HepG2 (cell line): Measurements from ENCODE around the gene LOXL3. TPM values are rescaled to one million over a fixed set of nuclear protein-coding genes. Genes with fewer than 3 reads are reported as not detected.

Source experiments
- ARID2 ChIP-seq: sonication (generic); formaldehyde crosslinking; IDR thresholded peaks from 2 replicates; pipeline ENCODE4 v1.8.1; 2022; ENCODE audit warnings: mild to moderate bottlenecking, missing genetic modification reagents, borderline replicate concordance
- CREM ChIP-seq, 2 experiments: sonication (generic) in 1 of 2; formaldehyde crosslinking in 1 of 2; IDR thresholded peaks; 2 replicates each; pipeline versions ENCODE4 v1.4.0 to v1.6.1; 2016 to 2020; ENCODE audit warnings: antibody characterized with exemption in 1 of 2, mild to moderate bottlenecking in 1 of 2, missing genetic modification reagents in 1 of 2
- FOXP1 ChIP-seq, 2 experiments: fragments of 450-650 bp in 1 of 2; IDR thresholded peaks; 2 replicates each; pipeline ENCODE4 v1.6.1; 2017 to 2018; ENCODE audit warnings: antibody characterized with exemption in 1 of 2
- HHEX ChIP-seq: IDR thresholded peaks from 2 replicates; pipeline ENCODE4 v1.6.1; 2016; ENCODE audit warnings: control low read depth
- HOXA5 ChIP-seq: sonication (generic); formaldehyde crosslinking; IDR thresholded peaks from 2 replicates; pipeline ENCODE4 v1.4.0; 2020; ENCODE audit warnings: missing genetic modification reagents
- KDM5A ChIP-seq: fragments of 200-600 bp; sonication (generic); IDR thresholded peaks from 2 replicates; pipeline ENCODE4 v1.7.0; 2018; ENCODE audit warnings: antibody characterized with exemption, mild to moderate bottlenecking, low read length, borderline replicate concordance
- KLF15 ChIP-seq: sonication (generic); formaldehyde crosslinking; IDR thresholded peaks from 2 replicates; pipeline ENCODE4 v1.8.1; 2023; ENCODE audit warnings: borderline replicate concordance, mild to moderate bottlenecking, inconsistent platforms, missing genetic modification reagents, mixed read lengths
- MAF1 ChIP-seq: sonication (generic); formaldehyde crosslinking; IDR thresholded peaks from 2 replicates; pipeline ENCODE4 v1.5.0; 2020; ENCODE audit warnings: missing genetic modification reagents, borderline replicate concordance
- MIER3 ChIP-seq: IDR thresholded peaks from 2 replicates; pipeline ENCODE4 v1.6.1; 2016; ENCODE audit warnings: missing compliant biosample characterization, borderline replicate concordance
- MTA1 ChIP-seq: sonication (generic); formaldehyde crosslinking; IDR thresholded peaks from 2 replicates; pipeline ENCODE4 v1.4.0; 2020; ENCODE audit warnings: missing genetic modification reagents, mild to moderate bottlenecking, borderline replicate concordance
- MTA3 ChIP-seq: sonication (generic); formaldehyde crosslinking; IDR thresholded peaks from 2 replicates; pipeline ENCODE4 v1.4.0; 2020; ENCODE audit warnings: missing genetic modification reagents
- MZF1 ChIP-seq: sonication (generic); formaldehyde crosslinking; IDR thresholded peaks from 2 replicates; pipeline ENCODE4 v1.8.1; 2023; ENCODE audit warnings: mild to moderate bottlenecking, missing genetic modification reagents, borderline replicate concordance
- NFYC ChIP-seq: IDR thresholded peaks from 2 replicates; pipeline ENCODE4 v1.6.1; 2016; ENCODE audit warnings: missing genetic modification reagents, missing compliant biosample characterization
- NKX3-1 ChIP-seq: sonication (generic); formaldehyde crosslinking; IDR thresholded peaks from 2 replicates; pipeline ENCODE4 v1.5.0; 2020; ENCODE audit warnings: missing genetic modification reagents
- PHF5A ChIP-seq: IDR thresholded peaks from one replicate; pipeline ENCODE4 v1.6.1; 2018; ENCODE audit warnings: low read depth, missing genetic modification reagents; ENCODE audit not compliant: unreplicated experiment
- RAD21 ChIP-seq: fragments of 450-650 bp; formaldehyde crosslinking; IDR thresholded peaks from 2 replicates; pipeline ENCODE4 v1.5.0; 2020; ENCODE audit warnings: mild to moderate bottlenecking
- TEAD2 ChIP-seq: sonication (generic); formaldehyde crosslinking; IDR thresholded peaks from 2 replicates; pipeline ENCODE4 v1.9.0; 2021; ENCODE audit warnings: missing genetic modification reagents
- ZNF205 ChIP-seq: IDR thresholded peaks from 2 replicates; pipeline ENCODE4 v1.6.1; 2018; ENCODE audit warnings: missing biosample characterization, missing genetic modification reagents
- ZNF382 ChIP-seq: sonication (generic); formaldehyde crosslinking; IDR thresholded peaks from 2 replicates; pipeline ENCODE4 v1.5.0; 2020; ENCODE audit warnings: missing genetic modification reagents, mild to moderate bottlenecking, borderline replicate concordance
- ZNF468 ChIP-seq: sonication (generic); formaldehyde crosslinking; IDR thresholded peaks from 2 replicates; pipeline ENCODE4 v1.8.0; 2022; ENCODE audit warnings: mild to moderate bottlenecking, moderate library complexity, missing genetic modification reagents
- ZNF660 ChIP-seq: sonication (generic); formaldehyde crosslinking; IDR thresholded peaks from 2 replicates; pipeline ENCODE4 v1.5.1; 2020; ENCODE audit warnings: mild to moderate bottlenecking, low read depth, missing genetic modification reagents, borderline replicate concordance
- ZNF749 ChIP-seq: sonication (generic); formaldehyde crosslinking; IDR thresholded peaks from 2 replicates; pipeline ENCODE4 v1.8.0; 2022; ENCODE audit warnings: mild to moderate bottlenecking, missing genetic modification reagents, moderate library complexity, borderline replicate concordance
- ZNF766 ChIP-seq: sonication (generic); formaldehyde crosslinking; IDR thresholded peaks from 2 replicates; pipeline ENCODE4 v1.5.0; 2020; ENCODE audit warnings: missing genetic modification reagents, borderline replicate concordance
- ZNF781 ChIP-seq: sonication (generic); formaldehyde crosslinking; IDR thresholded peaks from 2 replicates; pipeline ENCODE4 v1.5.1; 2020; ENCODE audit warnings: borderline replicate concordance, mild to moderate bottlenecking, missing genetic modification reagents; ENCODE audit errors: not compliant biosample characterization
- polyA plus RNA-seq, 8 experiments: library from polyadenylated mRNA; depleted of rRNA in 3 of 8; stranded (reverse) in 7 of 8; unstranded in 1 of 8; fragments of >200 nt; fragmentation: Illumina TruSeq in 4 of 8; extraction: Trizol in 4 of 8; gene quantifications; 2 replicates each; pipeline versions ENCODE4 v1.2.1 to v1.2.3, GENCODE V29; 2011 to 2016; ENCODE audit warnings: low read depth in 4 of 8, missing spikeins in 1 of 8, mixed read lengths in 1 of 8; ENCODE audit not compliant: insufficient read depth in 1 of 8
- total RNA-seq, 5 experiments: library from RNA; depleted of rRNA; stranded (reverse); fragments of >200 nt; fragmentation: Illumina TruSeq; extraction: Trizol; gene quantifications; 2 replicates each; pipeline ENCODE4 v1.2.3, GENCODE V29; 2016; ENCODE audit warnings: low read depth in 1 of 5
- TF ChIP-seq, protein P1 (sequence below): sonication (generic); formaldehyde crosslinking; IDR thresholded peaks from 2 replicates; pipeline ENCODE4; 2020; ENCODE audit warnings: missing genetic modification reagents, mild to moderate bottlenecking, borderline replicate concordance
- TF ChIP-seq, protein P2 (sequence below): sonication (generic); formaldehyde crosslinking; IDR thresholded peaks from 2 replicates; pipeline ENCODE4 v1.5.1; 2020; ENCODE audit warnings: mild to moderate bottlenecking, moderate library complexity, missing genetic modification reagents

Gene LOXL3
- total and polyA plus RNA-seq, 2 of the 13 experiments (the other 11 are each of a cell fraction or from before 2014, with no cell fraction given): 0.55 to 6.5 TPM

DNA sequence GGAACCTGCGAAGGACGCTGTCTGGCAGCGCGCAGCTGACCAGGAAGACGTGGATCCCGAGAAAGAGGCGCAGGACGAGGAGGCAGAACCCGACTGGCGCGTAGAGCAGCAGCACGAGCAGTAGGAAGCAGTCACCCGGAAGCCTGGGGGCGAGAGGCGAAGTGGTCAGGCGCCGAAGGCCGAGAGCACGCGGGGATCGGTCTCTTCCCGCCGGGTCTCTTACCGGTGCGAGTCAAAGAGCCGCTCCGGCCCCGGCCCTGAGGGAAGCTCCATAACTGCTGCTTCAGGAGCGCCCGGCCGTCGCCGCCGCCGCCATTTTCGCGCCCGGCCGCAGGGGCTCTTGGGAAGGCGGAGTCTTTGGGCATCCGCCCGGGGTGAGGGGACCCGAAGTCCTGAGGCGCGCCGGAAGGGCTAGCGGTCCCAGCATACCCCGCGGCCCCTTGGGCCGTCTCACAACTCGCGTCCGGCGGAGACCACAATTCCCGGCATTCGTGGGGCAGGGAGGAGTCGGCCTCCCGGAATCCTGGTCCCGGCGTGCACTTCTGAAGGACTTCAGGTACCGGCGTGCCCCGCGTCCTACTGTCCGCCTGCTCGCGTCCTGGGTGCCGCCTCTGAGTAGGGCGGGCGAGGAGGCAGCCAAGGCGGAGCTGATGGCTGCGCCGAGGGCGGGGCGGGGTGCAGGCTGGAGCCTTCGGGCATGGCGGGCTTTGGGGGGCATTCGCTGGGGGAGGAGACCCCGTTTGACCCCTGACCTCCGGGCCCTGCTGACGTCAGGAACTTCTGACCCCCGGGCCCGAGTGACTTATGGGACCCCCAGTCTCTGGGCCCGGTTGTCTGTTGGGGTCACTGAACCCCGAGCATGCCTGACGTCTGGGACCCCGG lies 24.1 kb downstream of the LOXL3 start, which contains the start of the genes AUP1 and HTRA2 (continued):
- no peak; the same call in 1 of the 2 replicates for TF ChIP-seq ZNF205 (CRISPR knock-in tag)
- TF ChIP-seq, protein P1, sequence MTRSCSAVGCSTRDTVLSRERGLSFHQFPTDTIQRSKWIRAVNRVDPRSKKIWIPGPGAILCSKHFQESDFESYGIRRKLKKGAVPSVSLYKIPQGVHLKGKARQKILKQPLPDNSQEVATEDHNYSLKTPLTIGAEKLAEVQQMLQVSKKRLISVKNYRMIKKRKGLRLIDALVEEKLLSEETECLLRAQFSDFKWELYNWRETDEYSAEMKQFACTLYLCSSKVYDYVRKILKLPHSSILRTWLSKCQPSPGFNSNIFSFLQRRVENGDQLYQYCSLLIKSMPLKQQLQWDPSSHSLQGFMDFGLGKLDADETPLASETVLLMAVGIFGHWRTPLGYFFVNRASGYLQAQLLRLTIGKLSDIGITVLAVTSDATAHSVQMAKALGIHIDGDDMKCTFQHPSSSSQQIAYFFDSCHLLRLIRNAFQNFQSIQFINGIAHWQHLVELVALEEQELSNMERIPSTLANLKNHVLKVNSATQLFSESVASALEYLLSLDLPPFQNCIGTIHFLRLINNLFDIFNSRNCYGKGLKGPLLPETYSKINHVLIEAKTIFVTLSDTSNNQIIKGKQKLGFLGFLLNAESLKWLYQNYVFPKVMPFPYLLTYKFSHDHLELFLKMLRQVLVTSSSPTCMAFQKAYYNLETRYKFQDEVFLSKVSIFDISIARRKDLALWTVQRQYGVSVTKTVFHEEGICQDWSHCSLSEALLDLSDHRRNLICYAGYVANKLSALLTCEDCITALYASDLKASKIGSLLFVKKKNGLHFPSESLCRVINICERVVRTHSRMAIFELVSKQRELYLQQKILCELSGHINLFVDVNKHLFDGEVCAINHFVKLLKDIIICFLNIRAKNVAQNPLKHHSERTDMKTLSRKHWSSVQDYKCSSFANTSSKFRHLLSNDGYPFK: peak; percentile 86; the same call in 1 of the 2 replicates
- no peak for TF ChIP-seq ZNF468 (CRISPR knock-in tag)
- TF ChIP-seq NKX3-1: 0 out of 2 replicates have a peak, but pooled peaks have one; percentile 31
- no peak for TF ChIP-seq PHF5A (CRISPR knock-in tag)
- TF ChIP-seq ZNF382 (CRISPR knock-in tag): no peak
- TF ChIP-seq CREM (IDR thresholded peaks at IDR 0.05): peak; percentile 98
- TF ChIP-seq CREM (CRISPR knock-in tag; IDR thresholded peaks at IDR 0.05): no peak
- TF ChIP-seq TEAD2 (CRISPR knock-in tag): no peak
- peak; percentile 21; the same call in 1 of the 2 replicates for TF ChIP-seq ZNF660
- peak; percentile 84 for TF ChIP-seq HOXA5
- peak; percentile 92 for TF ChIP-seq MIER3 (CRISPR knock-in tag)
- TF ChIP-seq MTA1: 0 out of 2 replicates have a peak, but pooled peaks have one; percentile 41
- no peak for TF ChIP-seq FOXP1 (IDR thresholded peaks at IDR 0.05)
- TF ChIP-seq FOXP1 (CRISPR knock-in tag; IDR thresholded peaks at IDR 0.05): no peak
- no peak for TF ChIP-seq MTA3
- TF ChIP-seq KLF15 (CRISPR knock-in tag): peak; percentile 75; the same call in 1 of the 2 replicates
- peak; percentile 52 for TF ChIP-seq RAD21 (CRISPR knock-in tag)
- TF ChIP-seq ARID2 (CRISPR knock-in tag): peak; percentile 71; the same call in 1 of the 2 replicates
- peak; percentile 53 for TF ChIP-seq NFYC (CRISPR knock-in tag)
- TF ChIP-seq, protein P2, sequence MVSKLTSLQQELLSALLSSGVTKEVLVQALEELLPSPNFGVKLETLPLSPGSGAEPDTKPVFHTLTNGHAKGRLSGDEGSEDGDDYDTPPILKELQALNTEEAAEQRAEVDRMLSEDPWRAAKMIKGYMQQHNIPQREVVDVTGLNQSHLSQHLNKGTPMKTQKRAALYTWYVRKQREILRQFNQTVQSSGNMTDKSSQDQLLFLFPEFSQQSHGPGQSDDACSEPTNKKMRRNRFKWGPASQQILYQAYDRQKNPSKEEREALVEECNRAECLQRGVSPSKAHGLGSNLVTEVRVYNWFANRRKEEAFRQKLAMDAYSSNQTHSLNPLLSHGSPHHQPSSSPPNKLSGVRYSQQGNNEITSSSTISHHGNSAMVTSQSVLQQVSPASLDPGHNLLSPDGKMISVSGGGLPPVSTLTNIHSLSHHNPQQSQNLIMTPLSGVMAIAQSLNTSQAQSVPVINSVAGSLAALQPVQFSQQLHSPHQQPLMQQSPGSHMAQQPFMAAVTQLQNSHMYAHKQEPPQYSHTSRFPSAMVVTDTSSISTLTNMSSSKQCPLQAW: peak; percentile 98
- TF ChIP-seq MZF1 (CRISPR knock-in tag): no peak
- peak; percentile 44 for TF ChIP-seq ZNF781 (CRISPR knock-in tag)
- TF ChIP-seq HHEX (CRISPR knock-in tag): peak; percentile 44; the same call in 1 of the 2 replicates
- no peak; the same call in 1 of the 2 replicates for TF ChIP-seq ZNF749 (CRISPR knock-in tag)
- peak; percentile 51 for TF ChIP-seq MAF1 (CRISPR knock-in tag)
- TF ChIP-seq ZNF766 (CRISPR knock-in tag): 0 out of 2 replicates have a peak, but pooled peaks have one; percentile 18
- peak; percentile 91 for TF ChIP-seq KDM5A
